ENCODE results near the gene SMYD2.

The SMYD2 gene

GRCh38 chr1:214377886-214378285 lies 96.9 kb downstream of the SMYD2 start:
- TF ChIP-seq CTCF (IDR thresholded peaks at IDR 0.05; ENCODE audit: unreplicated experiment in 3 of 3) = no peak
- Mint-ChIP-seq H3K27me3 (ENCODE audit: low read depth) (no peaks in the 10 kb centered on the region), H3K36me3 (ENCODE audit: low read depth) (peaks cover 77% of the 10 kb centered on the region), H3K27ac (peak overlapping the region in 2 of 3 experiments; percentile 40 to 80), H3K9me3 (no peaks in the 10 kb centered on the region), H3K4me1 (peaks cover 15% of the 10 kb centered on the region), H3K4me3 (no peak overlapping the region)

GRCh38 chr1:214378492-214378891 lies 97.5 kb downstream of the SMYD2 start:
- Mint-ChIP-seq H3K27me3 (ENCODE audit: low read depth) (no peaks in the 10 kb centered on the region), H3K4me3 (no peak overlapping the region), H3K4me1 (peaks cover 15% of the 10 kb centered on the region), H3K9me3 (no peaks in the 10 kb centered on the region), H3K27ac (peak overlapping the region in 1 of 3 experiments; percentile 80), H3K36me3 (ENCODE audit: low read depth) (peaks cover 83% of the 10 kb centered on the region)
- no peak for TF ChIP-seq CTCF (IDR thresholded peaks at IDR 0.05; ENCODE audit: unreplicated experiment in 3 of 3)

GRCh38 chr1:214379236-214379970 lies 98.4 kb downstream of the SMYD2 start:
- Mint-ChIP-seq H3K4me1 (peaks cover 9% of the 10 kb centered on the region), H3K36me3 (ENCODE audit: low read depth) (peaks cover 87% of the 10 kb centered on the region), H3K27ac (no peak overlapping the region)

GRCh38 chr1:214380396-214380795 lies 99.4 kb downstream of the SMYD2 start:
- Mint-ChIP-seq H3K36me3 (ENCODE audit: low read depth) (peaks cover 91% of the 10 kb centered on the region), H3K27me3 (ENCODE audit: low read depth) (no peaks in the 10 kb centered on the region), H3K4me3 (no peak overlapping the region), H3K27ac (no peak overlapping the region), H3K4me1 (peaks cover 5% of the 10 kb centered on the region), H3K9me3 (no peaks in the 10 kb centered on the region)
- TF ChIP-seq CTCF (IDR thresholded peaks at IDR 0.05; ENCODE audit: unreplicated experiment in 3 of 3) = no peak

More at GRCh38 chr1:214379236-214379970, 98.4 kb downstream of the SMYD2 start:
- no peak overlapping the region for H3K4me3 Mint-ChIP-seq
- no peak for TF ChIP-seq CTCF (IDR thresholded peaks at IDR 0.05; ENCODE audit: unreplicated experiment in 3 of 3)
- no peaks in the 10 kb centered on the region for H3K9me3 Mint-ChIP-seq
- H3K27me3 Mint-ChIP-seq (ENCODE audit: low read depth) = no peaks in the 10 kb centered on the region

- no peak for TF ChIP-seq CTCF (IDR thresholded peaks at IDR 0.05; ENCODE audit: unreplicated experiment in 3 of 3)
- Mint-ChIP-seq H3K36me3 (ENCODE audit: low read depth) (peaks cover 88% of the 10 kb centered on the region), H3K27ac (no peak overlapping the region), H3K27me3 (ENCODE audit: low read depth) (no peaks in the 10 kb centered on the region), H3K9me3 (no peaks in the 10 kb centered on the region), H3K4me3 (no peak overlapping the region), H3K4me1 (peaks cover 5% of the 10 kb centered on the region)
Observed at GRCh38 chr1:214380986-214381695, 100.2 kb downstream of the SMYD2 start.
